ENCODE measurements around the gene GNAZ.
"Not testable (repeated sequence)": the region's sequence is repeated elsewhere in the genome, so short reads cannot be mapped to it uniquely, and the experiment has no call there.

Gene GNAZ

DNA sequence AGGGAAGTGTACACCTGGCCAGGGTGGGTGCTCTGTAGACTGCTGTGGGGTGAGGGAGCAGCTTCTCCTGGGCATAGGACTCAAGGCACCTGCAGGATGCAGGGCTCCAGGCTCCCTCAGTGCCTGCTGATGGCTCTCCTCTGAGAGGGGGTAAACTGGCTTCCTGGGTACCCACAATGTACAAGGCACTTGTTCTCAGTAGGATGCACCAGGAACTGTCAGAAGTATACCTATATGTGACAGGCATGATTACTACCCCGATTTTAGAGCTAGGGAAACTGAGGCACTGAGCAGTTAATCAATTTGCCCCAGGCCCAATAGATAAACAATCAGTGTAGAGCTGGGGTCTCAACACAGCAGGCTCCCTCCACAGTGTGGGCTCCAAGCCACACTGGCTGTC lies 31.4 kb upstream of the GNAZ start:
- no peak overlapping the region for H3K27ac ChIP-seq
- TF ChIP-seq, protein P1, sequence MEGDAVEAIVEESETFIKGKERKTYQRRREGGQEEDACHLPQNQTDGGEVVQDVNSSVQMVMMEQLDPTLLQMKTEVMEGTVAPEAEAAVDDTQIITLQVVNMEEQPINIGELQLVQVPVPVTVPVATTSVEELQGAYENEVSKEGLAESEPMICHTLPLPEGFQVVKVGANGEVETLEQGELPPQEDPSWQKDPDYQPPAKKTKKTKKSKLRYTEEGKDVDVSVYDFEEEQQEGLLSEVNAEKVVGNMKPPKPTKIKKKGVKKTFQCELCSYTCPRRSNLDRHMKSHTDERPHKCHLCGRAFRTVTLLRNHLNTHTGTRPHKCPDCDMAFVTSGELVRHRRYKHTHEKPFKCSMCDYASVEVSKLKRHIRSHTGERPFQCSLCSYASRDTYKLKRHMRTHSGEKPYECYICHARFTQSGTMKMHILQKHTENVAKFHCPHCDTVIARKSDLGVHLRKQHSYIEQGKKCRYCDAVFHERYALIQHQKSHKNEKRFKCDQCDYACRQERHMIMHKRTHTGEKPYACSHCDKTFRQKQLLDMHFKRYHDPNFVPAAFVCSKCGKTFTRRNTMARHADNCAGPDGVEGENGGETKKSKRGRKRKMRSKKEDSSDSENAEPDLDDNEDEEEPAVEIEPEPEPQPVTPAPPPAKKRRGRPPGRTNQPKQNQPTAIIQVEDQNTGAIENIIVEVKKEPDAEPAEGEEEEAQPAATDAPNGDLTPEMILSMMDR (IDR thresholded peaks at IDR 0.05), result no peak
- intact Hi-C loops (cut with DNase I; ENCODE audit: low total_unique reads), result no loop called here
- peaks cover 0 to 27% of the 10 kb centered on the region in 2 donors for H3K27me3 ChIP-seq
- no peak for DNase-seq
- no peak overlapping the region for H3K4me3 ChIP-seq
- H3K36me3 ChIP-seq, result no peaks in the 10 kb centered on the region
- no peaks in the 10 kb centered on the region for H3K9me3 ChIP-seq
- no peaks in the 10 kb centered on the region for H3K4me1 ChIP-seq

DNA sequence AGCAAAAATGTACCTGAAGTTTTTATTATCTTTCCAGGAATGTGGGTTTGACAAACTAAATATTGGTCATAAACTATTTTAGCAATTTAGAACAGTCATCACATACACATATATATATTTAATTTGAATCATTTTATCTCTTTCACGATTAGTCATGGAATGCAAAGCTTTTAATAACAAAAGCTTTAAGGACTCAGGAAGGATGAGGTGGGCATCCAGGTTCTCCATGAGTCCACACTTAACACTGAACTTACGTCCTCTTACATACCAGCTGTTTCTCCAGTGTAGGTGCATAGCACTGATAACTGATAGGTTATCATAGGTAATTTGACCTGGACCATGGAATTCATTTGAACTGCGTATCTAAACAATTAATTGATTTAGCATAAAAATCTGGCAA lies 28.1 kb upstream of the GNAZ start:
- intact Hi-C loops (cut with DNase I; ENCODE audit: low total_unique reads), result loop anchor here (5.0 kb wide), 1 partner anchor 1055 kb away; no protein-coding TSS in a partner anchor
- no peak for DNase-seq
- Histone ChIP-seq H3K27ac (no peak overlapping the region), H3K27me3 (peaks cover 0 to 15% of the 10 kb centered on the region in 2 donors), H3K36me3 (no peaks in the 10 kb centered on the region), H3K9me3 (peaks cover 0 to 5% (median 0%) of the 10 kb centered on the region in 3 donors), H3K4me3 (no peak overlapping the region), H3K4me1 (no peaks in the 10 kb centered on the region)
- TF ChIP-seq, protein P1 (IDR thresholded peaks at IDR 0.05), result no peak

DNA sequence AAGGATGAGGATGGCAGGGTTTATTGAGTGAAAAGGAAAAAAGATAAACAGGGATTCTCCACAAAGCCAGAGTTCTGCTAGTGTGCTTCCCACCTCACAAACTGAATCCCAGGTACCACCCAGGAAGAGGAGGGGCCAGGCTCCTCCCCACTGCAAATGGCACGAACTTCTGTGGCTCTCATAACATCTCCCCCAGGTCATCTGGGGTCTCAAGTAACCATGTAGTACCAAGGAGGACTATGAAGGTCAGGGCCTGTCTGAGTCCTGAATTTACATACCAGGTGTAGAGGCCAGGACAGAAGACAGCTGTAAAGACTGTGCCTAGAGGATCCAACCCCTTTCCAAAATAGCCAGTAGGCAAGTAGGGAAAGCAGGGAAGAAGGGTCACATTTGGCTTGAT lies 25.7 kb upstream of the GNAZ start:
- H3K4me3 ChIP-seq, result no peak overlapping the region
- peaks cover 0 to 5% (median 0%) of the 10 kb centered on the region in 3 donors for H3K9me3 ChIP-seq
- peaks cover 0 to 9% of the 10 kb centered on the region in 2 donors for H3K27me3 ChIP-seq
- no peaks in the 10 kb centered on the region for H3K36me3 ChIP-seq
- no peak overlapping the region for H3K27ac ChIP-seq
- DNase-seq, result no peak
- intact Hi-C loops (cut with DNase I; ENCODE audit: low total_unique reads), result loop anchor here (5.0 kb wide), 1 partner anchor 1053 kb away; no protein-coding TSS in a partner anchor
- TF ChIP-seq, protein P1 (IDR thresholded peaks at IDR 0.05), result no peak
- H3K4me1 ChIP-seq, result no peaks in the 10 kb centered on the region

DNA sequence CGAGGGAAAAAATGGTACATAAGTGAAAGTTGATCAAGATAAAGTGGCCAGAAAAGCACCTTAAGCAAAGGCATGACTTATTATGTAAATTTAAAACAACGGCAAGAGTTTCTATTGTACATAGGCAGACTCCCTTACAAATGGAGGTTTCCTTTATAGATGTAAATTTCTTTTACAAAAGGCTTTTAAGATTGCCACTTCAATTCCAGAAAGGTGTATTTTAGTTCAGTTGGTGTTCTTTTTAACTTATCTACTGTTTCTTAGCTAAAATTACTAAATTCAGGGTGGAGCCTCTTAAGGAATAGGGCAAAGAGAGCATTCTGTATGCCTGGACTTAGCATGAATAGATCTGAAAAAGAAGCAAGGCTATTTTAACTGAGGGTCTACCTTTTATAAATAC lies 24.9 kb upstream of the GNAZ start:
- Histone ChIP-seq H3K4me3 (no peak overlapping the region), H3K4me1 (no peaks in the 10 kb centered on the region), H3K27me3 (peaks cover 0 to 9% of the 10 kb centered on the region in 2 donors), H3K9me3 (peaks cover 0 to 5% (median 0%) of the 10 kb centered on the region in 3 donors), H3K27ac (no peak overlapping the region), H3K36me3 (no peaks in the 10 kb centered on the region)
- intact Hi-C loops (cut with DNase I; ENCODE audit: low total_unique reads), result no loop called here
- TF ChIP-seq, protein P1 (IDR thresholded peaks at IDR 0.05), result no peak
- DNase-seq, result no peak

DNA sequence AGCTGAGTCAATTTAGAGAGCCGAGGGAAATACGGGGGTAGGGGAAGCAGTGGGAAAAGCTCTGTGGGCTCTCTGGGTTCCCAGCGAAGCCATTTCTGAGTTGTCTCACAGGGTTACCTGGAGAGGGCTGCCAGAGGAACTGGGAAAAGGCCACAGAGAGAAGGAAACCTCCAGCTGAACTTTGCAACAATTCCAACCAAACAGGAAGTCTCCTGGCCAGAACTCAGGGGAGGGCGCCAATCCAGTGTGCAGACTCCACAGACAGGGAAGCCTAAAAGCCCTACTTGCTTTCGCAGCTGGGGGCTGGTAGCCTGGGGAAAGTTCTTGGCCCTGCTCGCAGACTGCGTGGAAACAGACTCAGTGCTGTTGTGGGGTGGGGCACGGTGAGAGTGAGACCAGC lies 23.1 kb upstream of the GNAZ start:
- Histone ChIP-seq H3K36me3 (no peaks in the 10 kb centered on the region), H3K9me3 (peaks cover 0 to 5% (median 0%) of the 10 kb centered on the region in 3 donors), H3K4me1 (no peaks in the 10 kb centered on the region), H3K27ac (no peak overlapping the region), H3K4me3 (no peak overlapping the region), H3K27me3 (peaks cover 0 to 9% of the 10 kb centered on the region in 2 donors)
- intact Hi-C loops (cut with DNase I; ENCODE audit: low total_unique reads), result no loop called here
- DNase-seq, result peak in 1 of 2 donors; percentile 43
- TF ChIP-seq, protein P1 (IDR thresholded peaks at IDR 0.05), result no peak

DNA sequence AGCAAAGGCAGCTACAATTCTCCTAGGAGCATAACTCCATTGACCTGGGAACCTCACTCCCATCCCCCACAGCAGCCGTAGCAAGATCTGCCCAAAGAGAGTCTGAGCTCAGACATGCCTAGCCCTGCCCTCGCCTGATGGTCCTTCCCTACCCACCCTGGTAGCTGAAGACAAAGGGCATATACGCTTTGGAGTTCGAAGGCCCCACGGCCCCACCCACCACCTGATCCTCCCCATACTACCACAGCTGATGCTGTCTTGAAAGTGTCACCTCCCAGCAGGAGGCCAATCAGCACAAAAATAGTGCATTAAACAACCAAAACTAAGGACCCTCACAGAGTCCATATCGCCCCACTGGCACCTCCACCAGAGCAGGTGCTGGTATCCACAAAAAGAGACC lies 22.6 kb upstream of the GNAZ start:
- peaks cover 0 to 9% of the 10 kb centered on the region in 2 donors for H3K27me3 ChIP-seq
- H3K36me3 ChIP-seq, result no peaks in the 10 kb centered on the region
- intact Hi-C loops (cut with DNase I; ENCODE audit: low total_unique reads), result no loop called here
- no peak overlapping the region for H3K27ac ChIP-seq
- H3K4me1 ChIP-seq, result no peaks in the 10 kb centered on the region
- TF ChIP-seq, protein P1 (IDR thresholded peaks at IDR 0.05), result no peak
- H3K4me3 ChIP-seq, result no peak overlapping the region
- peaks cover 0 to 5% (median 0%) of the 10 kb centered on the region in 3 donors for H3K9me3 ChIP-seq
- peak in 1 of 2 donors; percentile 38 for DNase-seq

DNA sequence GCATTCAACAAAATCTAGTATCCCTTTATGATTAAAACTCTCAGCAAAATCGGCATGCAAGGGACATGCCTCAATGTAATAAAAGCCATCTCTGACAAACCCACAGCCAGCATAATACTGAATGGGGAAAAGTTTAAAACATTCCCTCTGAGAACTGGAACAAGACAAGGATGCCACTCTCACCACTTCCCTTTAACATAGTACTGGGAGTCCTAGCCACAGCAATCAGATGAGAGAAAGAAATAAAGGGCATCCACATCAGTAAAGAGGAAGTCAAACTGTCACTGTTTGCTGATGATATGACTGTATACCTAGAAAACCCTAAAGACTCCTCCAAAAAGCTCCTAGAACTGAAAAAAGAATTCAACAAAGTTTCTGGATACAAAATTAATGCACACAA lies 19.8 kb upstream of the GNAZ start:
- DNase-seq; intact Hi-C loops (cut with DNase I; ENCODE audit: low total_unique reads); H3K27ac ChIP-seq; H3K4me1 ChIP-seq; H3K9me3 ChIP-seq; H3K36me3 ChIP-seq; H3K4me3 ChIP-seq: not testable (repeated sequence)
- H3K27me3 ChIP-seq, result peaks cover 0 to 16% of the 10 kb centered on the region in 2 donors

All from tibial artery (tissue), 4 donors.